ELR (cell line): ENCODE measurements around the gene PNRC1.
"Not testable (repeated sequence)": the region's sequence is repeated elsewhere in the genome, so short reads cannot be mapped to it uniquely, and the experiment has no call there.

Experiments used
- DNase-seq: peaks from one replicate; pipeline ENCODE4 v3.0.0-alpha.2; 2015; ENCODE audit warnings: low read depth

The PNRC1 gene

DNA sequence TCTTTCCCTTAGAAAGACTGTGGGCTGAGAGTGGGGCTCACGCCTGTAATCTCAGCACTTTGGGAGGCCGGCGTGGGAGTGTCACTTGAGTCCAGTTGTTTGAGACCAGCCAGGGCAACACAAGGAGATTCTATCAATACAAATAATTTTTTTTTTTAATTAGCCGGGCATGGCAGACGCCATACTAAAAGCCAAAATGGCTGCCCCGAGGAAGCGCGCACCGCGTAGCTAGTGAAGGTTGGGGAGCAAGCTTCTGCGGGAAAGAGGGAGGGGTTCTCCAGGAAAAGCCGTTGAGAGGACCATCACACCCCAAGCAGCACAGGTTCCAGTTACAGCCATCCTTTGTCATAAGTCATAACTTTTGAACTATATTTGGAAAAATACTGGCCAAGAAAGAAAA is 21.3 kb upstream of the PNRC1 start:
- no peak for DNase-seq

- no peak for DNase-seq
Observed at GRCh38 chr6:89063881-89064280, 16.7 kb upstream of the PNRC1 start.

DNA sequence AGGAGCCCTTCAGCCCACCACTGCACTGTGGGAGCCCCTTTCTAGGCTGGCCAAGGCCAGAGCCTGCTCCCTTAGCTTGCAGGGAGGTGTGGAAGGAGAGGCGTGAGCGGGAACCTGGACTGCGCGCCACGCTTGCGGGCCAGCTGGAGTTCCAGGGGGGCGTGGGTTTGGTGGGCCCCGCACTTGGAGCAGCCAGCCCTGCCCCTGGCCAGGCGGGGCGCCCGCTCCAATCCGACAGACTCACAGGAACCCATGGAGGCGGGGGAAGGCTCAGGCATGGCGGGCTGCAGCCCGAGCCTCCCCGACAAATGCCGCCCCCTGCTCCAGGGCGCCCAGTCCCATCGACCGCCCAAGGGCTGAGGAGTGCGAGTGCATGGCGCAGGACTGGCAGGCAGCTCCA is 15.6 kb upstream of the PNRC1 start:
- not testable (repeated sequence) for DNase-seq

DNA sequence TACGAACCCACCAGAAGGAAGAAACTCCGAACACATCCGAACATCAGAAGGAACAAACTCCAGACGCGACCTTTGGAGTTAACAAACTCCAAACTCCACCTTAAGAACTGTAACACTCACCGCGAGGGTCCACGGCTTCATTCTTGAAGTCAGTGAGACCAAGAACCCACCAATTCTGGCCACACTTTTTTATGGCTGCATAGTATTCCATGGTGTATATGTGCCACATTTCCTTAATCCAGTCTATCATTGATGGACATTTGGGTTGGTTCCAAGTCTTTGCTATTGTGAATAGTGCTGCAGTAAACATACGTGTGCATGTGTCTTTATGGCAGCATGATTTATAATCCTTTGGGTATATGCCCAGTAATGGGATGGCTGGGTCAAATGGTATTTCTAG is 14.4 kb upstream of the PNRC1 start:
- DNase-seq: not testable (repeated sequence)

DNA sequence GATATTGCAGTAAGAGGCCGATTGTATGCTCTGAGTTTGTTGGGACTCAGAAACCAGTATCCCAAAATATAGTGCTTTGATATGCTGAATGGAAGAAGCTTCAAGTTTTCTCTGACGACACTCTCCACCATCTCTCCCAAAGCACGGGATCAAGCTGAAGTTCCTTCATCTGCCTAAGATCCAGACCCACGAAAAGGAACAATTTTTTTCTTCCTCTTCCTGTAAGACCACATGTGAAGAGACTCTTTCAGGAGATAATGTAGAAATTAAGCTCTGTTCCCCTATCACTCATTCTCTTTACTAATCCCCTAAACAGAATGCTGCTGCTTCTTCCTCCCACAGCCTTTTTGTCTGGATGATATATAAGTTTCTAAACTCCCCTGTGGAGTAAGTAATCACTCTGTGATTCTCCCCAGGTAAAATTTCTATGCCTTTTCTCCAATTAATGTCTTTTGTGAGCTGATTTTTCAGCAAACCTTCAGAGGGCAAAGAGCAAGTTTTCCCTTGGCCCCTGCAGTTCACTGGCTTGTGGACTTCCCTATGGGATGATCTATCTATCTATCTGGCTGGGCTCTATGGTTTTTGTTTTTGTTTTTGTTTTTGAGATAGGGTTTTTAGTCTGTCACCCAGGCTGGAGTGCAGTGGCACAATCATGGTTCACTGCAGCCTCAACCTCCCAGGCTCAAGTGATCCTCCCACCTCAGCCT is 13.5 kb upstream of the PNRC1 start:
- no peak for DNase-seq

GRCh38 chr6:89067796-89068195 is 12.8 kb upstream of the PNRC1 start:
- peak; percentile 60 for DNase-seq

- no peak for DNase-seq
Observed at GRCh38 chr6:89068695-89069094, 11.9 kb upstream of the PNRC1 start.

GRCh38 chr6:89069536-89070163 is 10.9 kb upstream of the PNRC1 start:
- no peak for DNase-seq

- no peak for DNase-seq
Observed at GRCh38 chr6:89071036-89071435, 9.5 kb upstream of the PNRC1 start.

DNA sequence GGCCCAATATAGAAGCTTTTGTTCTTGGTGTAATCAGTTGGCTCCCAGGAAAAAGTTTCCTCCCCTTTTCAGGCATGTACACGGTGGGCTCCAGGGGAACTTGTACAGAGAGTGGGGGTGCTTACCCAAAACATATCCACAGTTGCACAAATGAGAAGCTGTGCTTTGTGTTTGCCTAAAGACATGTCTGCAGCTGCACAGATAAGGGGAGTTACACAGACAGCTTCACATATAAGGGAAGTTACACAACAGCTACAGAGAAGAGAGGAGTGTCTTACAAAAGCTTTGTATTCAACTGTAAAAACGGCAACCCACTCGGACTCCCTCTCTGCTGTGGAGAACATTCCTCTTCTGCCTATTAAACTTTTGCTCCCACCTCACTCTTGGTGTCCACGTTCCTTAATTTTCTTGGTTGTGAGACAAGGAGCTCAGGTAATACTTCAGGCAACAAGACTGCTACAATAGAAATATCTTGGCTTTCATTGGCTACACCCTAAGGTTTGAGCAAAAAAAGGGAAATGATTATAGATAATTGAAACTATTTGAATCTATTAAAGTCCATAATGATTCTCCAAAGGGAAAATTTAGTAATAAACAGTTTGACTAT is 7.4 kb upstream of the PNRC1 start:
- no peak for DNase-seq

- no peak for DNase-seq
Observed at GRCh38 chr6:89073840-89074239, 6.7 kb upstream of the PNRC1 start.

DNA sequence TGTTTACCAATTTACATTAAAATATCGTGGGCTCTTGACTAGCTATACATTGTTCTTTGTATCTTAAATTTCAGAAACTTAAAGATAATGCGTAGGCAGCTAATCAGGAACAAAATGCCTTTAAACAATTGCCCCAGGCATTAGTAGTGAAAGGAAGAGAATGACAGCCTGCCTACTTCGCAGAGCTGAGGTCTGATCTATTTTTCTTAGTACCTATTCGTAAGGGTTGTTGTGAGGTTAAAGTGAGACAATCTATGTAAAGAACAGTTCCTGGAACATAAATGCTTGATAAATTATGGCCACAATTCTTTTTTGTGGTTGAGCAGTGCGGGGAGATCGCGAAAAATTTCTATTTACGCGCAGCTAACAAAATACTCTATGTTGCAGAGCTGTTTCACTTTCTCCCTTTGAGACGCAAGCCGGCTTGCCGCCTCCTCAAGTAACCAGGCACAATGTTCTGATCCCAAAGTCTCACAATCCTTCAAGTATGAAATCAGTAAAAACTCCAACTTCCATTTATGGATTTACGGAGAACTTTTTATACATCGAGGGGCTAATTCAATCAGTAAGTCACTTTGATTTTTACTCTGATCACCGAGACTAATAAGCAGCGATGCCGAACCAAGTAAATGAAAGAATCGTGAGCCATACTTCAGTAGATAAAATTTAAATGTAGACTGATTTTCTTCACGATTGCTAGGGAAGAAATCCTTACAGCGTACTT is 878 bp upstream of the PNRC1 start:
- DNase-seq: peak; percentile 69

DNA sequence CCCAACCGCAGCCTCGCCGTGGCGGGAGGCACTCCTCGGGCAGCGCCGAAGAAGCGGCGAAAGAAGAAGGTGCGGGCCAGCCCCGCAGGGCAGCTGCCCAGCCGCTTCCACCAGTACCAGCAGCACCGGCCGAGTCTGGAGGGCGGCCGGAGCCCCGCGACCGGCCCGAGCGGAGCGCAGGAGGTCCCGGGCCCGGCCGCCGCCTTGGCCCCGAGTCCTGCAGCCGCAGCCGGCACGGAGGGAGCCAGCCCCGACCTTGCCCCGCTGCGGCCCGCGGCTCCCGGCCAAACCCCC is 525 bp downstream of the PNRC1 start:
- DNase-seq: no peak

DNA sequence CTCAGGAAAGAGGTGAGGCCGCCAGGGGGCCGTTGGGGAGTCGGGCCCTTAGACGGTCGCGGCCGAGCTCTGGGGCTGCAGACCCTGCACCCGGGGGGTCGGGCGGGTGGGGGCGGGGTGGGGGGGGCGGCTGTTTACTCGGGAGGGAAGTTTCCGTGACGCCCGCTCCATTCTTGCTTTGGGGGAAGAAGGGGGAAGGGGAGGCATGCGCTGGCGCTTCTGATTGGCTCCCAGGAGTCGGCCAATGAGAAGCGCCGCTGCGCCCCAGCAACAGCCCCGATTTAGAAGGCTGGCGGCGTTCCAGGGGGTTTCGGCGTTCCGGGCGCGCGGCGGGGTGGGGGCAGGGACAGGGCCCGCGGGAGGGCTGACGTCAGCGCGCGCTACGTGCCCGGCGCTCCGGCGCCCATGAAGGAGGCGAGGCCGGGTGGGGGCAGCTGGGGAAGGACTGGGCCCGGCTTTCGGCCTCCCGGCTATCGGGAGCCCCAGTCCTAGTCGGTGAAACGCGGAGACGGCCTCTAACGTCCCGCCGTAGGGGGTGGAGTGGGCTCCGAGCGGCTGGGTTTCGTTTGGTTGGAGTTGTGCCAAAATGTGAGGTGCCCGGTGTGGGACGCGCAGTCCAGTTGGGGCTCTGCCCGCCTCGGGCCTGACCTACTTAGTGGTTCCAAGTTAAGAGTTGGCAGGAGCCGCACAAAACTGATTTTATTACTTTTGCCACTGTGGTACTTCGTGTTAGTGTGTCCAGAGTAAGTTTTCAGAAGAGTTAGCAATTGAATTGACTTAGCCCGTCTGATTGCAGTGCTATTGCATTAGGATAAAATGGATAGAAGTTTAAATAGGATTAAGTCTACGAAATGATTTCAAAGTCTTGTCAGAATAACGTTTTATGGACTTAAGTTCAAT is 1.1 kb downstream of the PNRC1 start:
- DNase-seq: peak; percentile 98

- DNase-seq: peak; percentile 50
Observed at GRCh38 chr6:89082486-89082891, 1.9 kb downstream of the PNRC1 start.

GRCh38 chr6:89084542-89084941 is 4.0 kb downstream of the PNRC1 start:
- no peak for DNase-seq

- DNase-seq: peak; percentile 30
Observed at GRCh38 chr6:89084954-89085353, 4.4 kb downstream of the PNRC1 start.

GRCh38 chr6:89085409-89086205 is 5.1 kb downstream of the PNRC1 start:
- DNase-seq: no peak

DNA sequence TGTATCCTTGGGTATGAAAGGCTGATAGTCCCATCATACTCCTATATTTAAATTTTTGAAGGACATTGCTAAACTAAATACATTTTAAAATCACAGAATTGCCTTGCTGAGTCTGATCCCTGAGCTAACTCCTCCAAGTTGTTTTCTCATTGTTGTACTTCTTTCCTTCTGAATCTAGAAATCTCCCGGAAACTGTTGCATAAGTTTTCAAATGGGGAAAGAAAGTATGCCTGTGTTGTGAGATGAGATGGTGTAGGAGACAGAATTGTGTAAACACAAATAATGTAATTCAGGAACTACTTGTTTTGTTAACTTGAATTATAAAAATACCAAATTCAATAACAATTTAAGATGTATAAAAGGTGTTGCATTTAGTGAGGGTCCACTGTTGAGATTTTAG is 7.3 kb downstream of the PNRC1 start:
- no peak for DNase-seq

DNA sequence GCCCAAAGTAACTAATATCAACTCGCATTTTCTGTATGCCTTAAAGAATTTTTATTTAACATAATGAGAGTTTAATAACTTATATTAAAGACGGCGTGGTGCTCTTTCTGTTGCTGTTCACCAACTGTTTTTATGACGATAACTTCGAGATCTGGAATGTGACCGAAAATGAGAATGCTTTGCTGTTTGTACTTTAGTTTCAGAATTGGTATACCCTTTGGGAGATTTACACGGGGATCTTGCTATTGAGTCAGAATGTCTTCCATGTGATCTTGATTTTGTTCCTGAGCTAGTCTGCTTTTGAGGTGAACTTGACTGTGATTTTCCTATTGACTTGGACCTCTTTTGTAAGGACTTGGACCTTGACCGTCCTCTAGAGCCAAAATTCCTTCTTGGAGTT is 17.9 kb downstream of the PNRC1 start:
- no peak for DNase-seq

DNA sequence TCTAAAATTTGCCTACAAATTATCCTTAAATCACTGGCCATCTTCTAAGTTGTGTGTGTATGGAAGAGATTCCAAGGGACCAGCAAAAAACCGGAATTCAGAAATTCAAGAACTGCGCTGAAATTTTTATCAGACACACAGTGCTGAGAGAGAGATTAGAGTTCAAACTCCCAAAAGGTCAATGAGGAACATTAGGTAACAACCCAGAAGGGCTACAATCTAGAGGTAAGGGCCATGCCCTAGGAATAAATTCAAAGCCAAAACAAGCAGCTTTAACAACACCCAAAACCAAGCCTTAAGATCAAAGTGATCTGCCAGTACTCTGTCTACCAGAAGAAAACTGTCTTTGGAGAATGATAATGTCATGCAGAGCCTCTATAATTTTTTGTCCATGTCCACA is 19.6 kb downstream of the PNRC1 start:
- no peak for DNase-seq
